Right ventricle myocardium superior (tissue), 1 donor: ENCODE results near the gene MEDAG. TPM values are rescaled to one million over a fixed set of nuclear protein-coding genes. Genes with fewer than 3 reads are reported as not detected.

ENCODE experiments used
- ATAC-seq: fragments of 200-7000 bp; cut with Tn5 transposase; one replicate; pipeline ENCODE4 v1.9.1; 2020; ENCODE audit warnings: mild to moderate bottlenecking; ENCODE audit not compliant: poor library complexity
- DNase-seq: peaks from one replicate; pipeline ENCODE4 v3.0.0-alpha.2; 2020
- intact Hi-C: fragments of 100-400 bp; cut with DNase I; formaldehyde crosslinking; loops from one replicate; pipeline ENCODE4 v1.11.2; 2022
- total RNA-seq: library from RNA; stranded (reverse); fragmentation: NEBNext Ultra II Directional; extraction: Animal tissue kit (Norgen Biotek cat#: 25700); gene quantifications from one replicate; pipeline ENCODE4 v1.2.1, GENCODE V29; 2021
- donor health status: DM: no; HTN: yes; CAD: no; lungs with severe emphysema.

The MEDAG gene
- total RNA-seq, 1 donor from 2014 or later = 5.4 TPM

GRCh38 chr13:30870916-30871587 is 35.0 kb upstream of the MEDAG start:
- DNase-seq = no peak
- ATAC-seq = no peak
- intact Hi-C loops = no loop called here

GRCh38 chr13:30871588-30872275 is 34.3 kb upstream of the MEDAG start:
- ATAC-seq = no peak
- DNase-seq = no peak
- intact Hi-C loops = no loop called here

GRCh38 chr13:30872276-30872594 is 33.8 kb upstream of the MEDAG start:
- ATAC-seq (no peak), DNase-seq (no peak)
- intact Hi-C loops = no loop called here

- intact Hi-C loops = no loop called here
- peak; percentile 47 for DNase-seq
- peak; percentile 31 for ATAC-seq
Measured at GRCh38 chr13:30872685-30873461, 33.2 kb upstream of the MEDAG start.

GRCh38 chr13:30873499-30873898 is 32.6 kb upstream of the MEDAG start:
- DNase-seq = no peak
- intact Hi-C loops = no loop called here
- no peak for ATAC-seq

- ATAC-seq (no peak), DNase-seq (no peak)
- intact Hi-C loops = no loop called here
Measured at GRCh38 chr13:30874111-30874510, 32.0 kb upstream of the MEDAG start.

- DNase-seq (no peak), ATAC-seq (no peak)
- intact Hi-C loops = no loop called here
Measured at GRCh38 chr13:30874561-30874960, 31.5 kb upstream of the MEDAG start.

GRCh38 chr13:30877335-30877734 is 28.7 kb upstream of the MEDAG start:
- intact Hi-C loops = no loop called here
- no peak for DNase-seq
- ATAC-seq = no peak

- no peak for DNase-seq
- ATAC-seq = peak; percentile 34
- intact Hi-C loops = no loop called here
Measured at GRCh38 chr13:30880151-30880855, 25.8 kb upstream of the MEDAG start.

GRCh38 chr13:30880856-30881155 is 25.3 kb upstream of the MEDAG start:
- DNase-seq = no peak
- ATAC-seq = peak; percentile 91
- intact Hi-C loops = no loop called here

- DNase-seq (peak; percentile 70), ATAC-seq (peak; percentile 82)
- intact Hi-C loops = no loop called here
Measured at GRCh38 chr13:30881191-30881651, 24.9 kb upstream of the MEDAG start.

- intact Hi-C loops = no loop called here
- DNase-seq (no peak), ATAC-seq (no peak)
Measured at GRCh38 chr13:30882026-30882850, 23.8 kb upstream of the MEDAG start.

GRCh38 chr13:30882996-30883766 is 22.9 kb upstream of the MEDAG start:
- DNase-seq (no peak), ATAC-seq (no peak)
- intact Hi-C loops = no loop called here

GRCh38 chr13:30884543-30884942 is 21.5 kb upstream of the MEDAG start:
- ATAC-seq (no peak), DNase-seq (no peak)
- intact Hi-C loops = no loop called here

- intact Hi-C loops = no loop called here
- DNase-seq (no peak), ATAC-seq (no peak)
Measured at GRCh38 chr13:30889196-30889690, 16.8 kb upstream of the MEDAG start.

- intact Hi-C loops = no loop called here
- ATAC-seq (peak; percentile 55), DNase-seq (peak; percentile 66)
Measured at GRCh38 chr13:30892966-30893365, 13.1 kb upstream of the MEDAG start.

GRCh38 chr13:30895773-30896172 is 10.3 kb upstream of the MEDAG start:
- DNase-seq = peak; percentile 65
- ATAC-seq = peak; percentile 83
- intact Hi-C loops = no loop called here

GRCh38 chr13:30898070-30898469 is 8.0 kb upstream of the MEDAG start:
- intact Hi-C loops = no loop called here
- ATAC-seq (no peak), DNase-seq (no peak)
